GM18507 (cell line): Measurements from ENCODE around the gene CMTM7.

ENCODE experiments used
- DNase-seq: peaks from one replicate; pipeline ENCODE4 v3.0.0; 2011; ENCODE audit warnings: low read depth; ENCODE audit not compliant: insufficient read length; ENCODE audit errors: extremely low spot score
- FAIRE-seq: peaks from 2 replicates; lab custom pipeline; 2011; peaks lifted over from hg19 to GRCh38; lab: Jason Lieb, UNC

Gene CMTM7

DNA sequence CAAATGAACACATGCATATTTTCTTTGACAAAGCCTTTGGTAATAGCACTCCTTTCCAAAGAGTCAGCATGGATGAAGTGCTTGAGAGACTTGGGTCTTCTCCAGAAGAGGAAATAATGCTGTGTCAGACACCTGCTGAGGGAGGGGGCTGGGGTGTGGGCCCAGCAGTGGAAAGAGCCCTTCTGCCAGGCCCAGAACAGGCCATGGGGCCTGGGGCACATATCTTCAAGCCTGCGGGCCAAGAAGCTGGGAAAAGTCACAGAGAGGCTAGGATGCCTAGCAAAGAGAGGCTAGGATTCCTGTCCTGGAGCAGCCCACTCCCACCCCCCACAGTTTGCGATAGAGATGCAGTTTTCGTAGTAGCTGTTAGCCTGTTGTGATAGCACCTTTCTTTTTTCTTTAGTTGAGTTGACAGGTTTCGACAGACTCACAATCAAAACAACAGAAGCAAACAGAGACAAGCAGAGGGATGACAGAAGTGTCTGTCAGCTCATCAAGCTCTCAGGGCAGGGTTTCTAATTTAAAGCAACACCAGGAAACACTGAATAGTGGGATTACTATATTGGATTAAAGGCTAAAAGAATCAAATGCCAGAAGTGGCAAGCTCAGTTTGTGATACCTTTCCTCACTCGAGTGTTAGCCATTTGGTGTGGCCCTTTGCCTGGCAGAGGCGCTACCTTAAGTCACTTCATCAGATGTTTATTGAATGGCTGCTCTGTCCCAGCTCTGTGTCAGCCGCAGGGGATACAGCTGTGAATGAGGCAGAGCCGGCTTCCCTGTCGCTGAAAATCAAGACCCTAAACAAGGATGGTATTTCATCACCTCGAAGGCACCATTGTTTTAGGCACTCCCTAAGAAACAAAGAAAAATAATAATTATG, 19.0 kb downstream of the CMTM7 start:
- no peak for FAIRE-seq
- DNase-seq: no peak

DNA sequence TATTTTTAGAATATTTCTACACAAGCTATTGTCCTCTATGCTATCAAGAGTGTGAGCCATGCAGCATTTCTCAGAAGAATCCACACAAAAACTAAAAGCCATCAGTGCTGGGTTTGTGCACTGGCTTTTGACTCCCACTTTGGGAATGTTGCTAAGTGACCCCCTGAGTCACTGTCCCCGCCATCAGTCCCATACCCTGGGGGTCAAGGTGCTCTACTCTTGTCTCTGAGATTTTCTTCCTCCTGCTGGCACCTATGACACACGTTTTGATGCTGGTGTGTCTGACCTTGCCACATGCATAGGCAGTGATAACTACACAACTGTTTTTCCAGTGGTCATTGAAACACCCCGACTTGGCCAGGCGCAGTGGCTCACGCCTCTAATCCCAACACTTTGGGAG, 19.8 kb downstream of the CMTM7 start:
- no peak for DNase-seq
- FAIRE-seq: no peak

DNA sequence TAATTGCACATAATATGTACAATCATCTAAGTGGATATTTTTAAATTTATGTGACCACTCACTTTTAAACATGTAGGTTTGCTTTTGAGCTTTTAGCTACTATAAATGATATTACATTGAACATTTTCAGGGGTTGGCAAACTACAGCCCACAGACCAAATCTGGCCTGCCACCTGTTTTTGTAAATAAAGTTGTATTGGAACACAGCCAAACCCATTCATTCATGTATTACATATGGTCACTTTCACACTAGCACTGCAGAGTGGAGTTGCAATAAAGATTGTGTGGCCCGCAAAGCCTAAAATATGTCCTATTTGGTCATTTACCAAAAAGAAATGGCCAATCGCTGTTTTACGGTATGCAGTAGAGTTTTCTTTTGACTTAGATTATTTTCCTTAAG, 21.2 kb downstream of the CMTM7 start:
- DNase-seq (no peak), FAIRE-seq (no peak)

DNA sequence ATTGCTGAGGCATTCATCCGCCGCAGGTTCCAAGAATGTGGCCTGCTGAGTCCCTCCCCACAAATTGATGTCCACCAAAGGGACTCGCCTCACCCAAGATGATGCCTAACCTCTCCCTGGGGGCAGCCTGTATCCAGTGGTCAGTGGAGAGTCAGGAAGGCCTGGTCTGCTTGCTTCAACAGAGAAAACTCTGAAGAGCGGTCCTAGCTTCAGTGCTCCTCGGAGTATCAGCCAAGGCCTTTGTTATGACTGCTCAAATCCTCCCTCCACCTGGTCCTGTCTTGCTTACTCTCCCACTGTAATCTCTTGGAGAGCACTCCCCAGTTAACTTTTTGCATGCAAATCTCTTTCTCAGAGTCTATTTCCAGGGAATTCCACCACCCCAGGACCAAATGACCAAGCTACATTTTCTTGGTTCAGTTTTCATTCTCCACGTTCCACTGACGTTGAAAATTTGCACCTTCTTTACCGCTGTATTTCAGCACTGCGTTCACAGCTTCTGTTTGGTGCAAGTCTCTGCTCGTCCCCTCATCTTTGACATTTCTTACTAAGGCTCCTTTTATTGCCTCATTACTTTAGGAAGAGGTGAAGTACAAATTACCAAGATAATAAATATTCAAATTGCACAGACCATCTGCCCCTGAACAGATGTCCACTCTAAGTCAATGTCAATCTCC, 22.3 kb downstream of the CMTM7 start:
- FAIRE-seq: no peak
- no peak for DNase-seq

DNA sequence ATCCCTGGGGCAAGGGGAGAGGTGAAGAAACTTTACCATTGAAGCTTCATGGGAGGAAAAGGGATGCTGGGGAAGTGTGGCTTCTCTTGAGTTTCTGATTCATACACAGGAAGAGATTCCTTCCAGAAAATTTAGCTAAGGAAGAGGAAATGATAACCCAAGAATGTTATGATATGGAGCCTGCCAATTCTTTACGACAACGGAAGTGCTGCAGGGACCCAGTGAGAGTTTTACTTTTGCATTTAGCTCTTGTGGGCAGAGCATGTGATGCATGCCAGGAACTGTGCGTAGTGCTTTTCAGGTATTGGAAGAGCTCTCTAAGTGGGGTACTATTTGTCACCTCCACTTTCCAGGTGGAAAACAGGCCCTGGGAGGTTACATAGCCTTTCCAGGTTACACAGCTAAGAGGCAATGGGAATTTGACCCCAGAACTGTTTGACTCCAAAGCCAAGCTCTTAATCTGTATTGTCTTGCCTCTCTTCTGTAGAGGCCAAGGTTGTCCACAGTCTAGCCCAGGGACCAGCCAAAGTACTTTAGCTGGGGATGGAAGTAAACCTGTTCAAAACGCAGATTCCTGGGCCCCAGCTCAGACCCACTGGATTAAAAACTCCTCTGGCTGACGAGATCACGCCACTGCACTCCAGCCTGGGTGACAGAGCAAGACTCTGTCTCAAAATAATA, 23.0 kb downstream of the CMTM7 start:
- FAIRE-seq: peak; percentile 63
- DNase-seq: no peak

DNA sequence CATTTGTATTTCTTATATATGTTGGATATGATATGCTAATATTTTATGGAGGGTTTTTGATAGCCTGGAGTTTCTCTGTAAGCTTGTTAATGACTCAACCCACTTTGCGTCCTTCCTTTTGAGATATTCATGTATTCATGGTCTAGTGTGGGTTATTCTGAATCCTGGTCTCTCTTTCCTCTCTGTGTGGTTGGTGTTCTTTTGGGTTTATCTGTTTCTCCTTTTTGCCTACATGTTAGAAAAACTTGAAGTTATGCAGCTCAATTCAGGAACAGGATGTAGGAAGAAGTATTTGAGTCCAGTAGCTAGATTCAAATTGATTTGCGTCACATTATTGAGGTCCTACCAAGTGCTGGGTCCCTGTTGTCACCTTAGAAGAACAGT, 28.1 kb downstream of the CMTM7 start:
- no peak for DNase-seq
- peak; percentile 26 for FAIRE-seq

DNA sequence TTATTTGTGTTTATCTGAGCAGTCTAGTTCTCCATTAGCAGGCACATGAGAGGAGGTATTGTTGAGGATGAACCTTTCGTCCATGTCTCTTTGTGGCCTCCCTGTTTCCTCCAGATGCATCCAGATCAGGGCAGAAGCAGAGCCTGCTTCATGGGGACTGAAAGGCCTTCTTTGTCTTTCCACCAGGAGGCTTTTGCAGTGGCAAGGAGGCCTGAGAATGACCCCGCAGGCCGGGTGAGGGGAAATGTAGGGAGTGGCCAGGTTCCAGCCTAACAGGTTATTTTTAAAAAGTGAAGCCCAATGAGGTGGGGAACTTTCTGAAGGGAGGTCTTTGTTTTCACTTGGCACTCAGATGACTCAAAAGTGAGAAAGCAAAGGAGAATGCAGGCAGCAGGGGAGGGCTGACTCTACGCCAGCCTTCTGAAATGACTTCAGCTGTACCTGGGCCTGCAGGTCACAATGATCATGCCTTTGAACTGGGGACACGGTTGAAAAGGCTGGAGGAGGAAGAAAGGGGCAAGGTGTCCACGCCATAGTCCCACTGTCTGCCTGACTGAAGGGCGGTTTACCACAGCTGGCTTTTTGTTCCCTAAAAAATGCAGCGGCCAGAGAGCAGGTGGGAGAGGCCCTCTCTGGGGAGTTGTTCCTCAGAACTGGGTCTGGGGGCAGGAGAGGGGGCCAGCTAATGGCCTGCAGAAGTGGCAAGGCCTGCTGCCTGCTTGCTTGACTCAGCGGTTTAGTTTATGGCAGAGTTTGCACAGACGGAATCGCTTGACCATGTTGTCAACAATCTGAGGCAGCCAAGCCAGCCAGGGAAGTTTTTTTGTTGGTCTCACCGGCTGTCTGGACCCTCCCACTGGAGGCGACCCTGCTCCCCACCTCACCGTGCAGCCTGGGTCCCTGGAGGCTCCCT, 28.7 kb downstream of the CMTM7 start:
- DNase-seq (no peak), FAIRE-seq (peak; percentile 65)

DNA sequence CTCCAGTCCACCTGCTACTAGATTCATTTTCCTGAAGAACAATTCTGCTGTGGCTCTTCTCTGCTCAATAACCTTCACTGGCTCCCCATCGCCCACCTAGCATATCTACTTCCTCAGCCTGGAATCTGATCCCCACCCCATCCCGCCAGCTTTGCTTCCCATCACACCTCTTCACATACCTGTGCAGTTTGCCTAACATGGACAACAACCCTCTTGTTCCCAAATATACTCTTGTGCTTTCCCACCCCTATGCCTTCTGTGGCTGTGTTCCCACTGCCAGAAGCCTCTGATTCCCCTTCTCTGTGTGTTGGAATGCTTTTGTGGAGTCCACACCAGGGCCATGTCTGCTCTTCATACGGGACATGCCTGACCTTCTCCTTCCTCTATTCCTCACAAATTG, 29.5 kb downstream of the CMTM7 start:
- FAIRE-seq (no peak), DNase-seq (no peak)

DNA sequence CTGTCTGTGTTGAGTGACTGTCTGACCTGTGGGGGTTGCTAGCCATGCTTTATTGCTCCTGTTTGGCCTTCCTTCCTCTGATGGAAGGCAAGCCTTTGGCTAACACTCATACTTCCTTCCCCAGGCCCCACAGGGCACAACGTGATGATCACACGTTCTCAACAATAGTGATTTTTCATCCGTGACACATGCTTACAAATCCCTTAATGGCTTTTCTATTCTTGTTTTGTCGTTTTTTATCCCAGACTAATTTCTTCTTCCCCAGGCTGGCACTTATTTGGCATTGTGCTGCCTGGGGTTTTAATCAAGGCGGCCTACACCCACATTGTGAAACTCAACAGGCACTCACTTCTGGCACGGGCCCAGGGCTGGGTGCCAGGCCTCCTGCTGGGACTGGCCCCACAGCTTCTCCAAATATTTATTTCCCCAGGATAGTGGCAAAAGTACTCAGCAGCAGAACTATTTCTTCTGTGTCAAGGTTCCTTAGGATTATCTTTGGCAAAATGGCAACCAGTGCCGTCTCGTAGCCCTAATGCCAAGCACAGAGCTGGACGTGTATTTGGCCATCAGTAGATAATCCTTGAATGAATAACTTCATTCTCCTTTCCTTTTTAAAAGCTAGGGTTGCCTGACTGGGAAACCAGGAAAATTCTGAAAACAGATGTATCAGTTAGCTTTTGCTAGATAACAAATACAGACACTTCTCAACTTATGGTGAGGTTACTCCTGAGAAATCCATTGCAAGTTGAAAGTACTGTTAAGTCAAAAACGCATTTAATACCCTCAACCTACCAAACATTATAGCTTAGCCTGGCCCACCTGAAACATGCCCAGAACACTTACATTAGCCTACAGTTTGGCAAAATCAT, 30.6 kb downstream of the CMTM7 start:
- DNase-seq (no peak), FAIRE-seq (no peak)

DNA sequence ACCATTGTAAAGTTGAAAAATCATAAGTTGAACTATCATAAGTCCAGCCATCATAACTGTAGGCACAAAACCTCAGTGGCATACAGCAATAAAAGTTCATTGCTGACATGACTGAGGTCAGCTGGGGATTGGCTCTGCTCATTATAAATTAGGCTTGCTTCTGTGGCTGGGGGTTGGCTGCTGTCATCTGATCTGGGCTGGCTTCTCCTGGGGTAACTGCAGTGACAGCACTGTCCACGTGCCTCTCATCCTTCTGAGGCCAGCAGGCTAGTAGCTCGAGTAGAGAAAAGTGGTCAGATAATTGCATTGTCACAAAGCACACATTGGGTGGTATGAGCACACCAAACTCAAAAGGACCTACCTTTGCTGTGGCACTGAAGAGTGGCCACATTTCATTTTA, 31.3 kb downstream of the CMTM7 start:
- DNase-seq (no peak), FAIRE-seq (no peak)

DNA sequence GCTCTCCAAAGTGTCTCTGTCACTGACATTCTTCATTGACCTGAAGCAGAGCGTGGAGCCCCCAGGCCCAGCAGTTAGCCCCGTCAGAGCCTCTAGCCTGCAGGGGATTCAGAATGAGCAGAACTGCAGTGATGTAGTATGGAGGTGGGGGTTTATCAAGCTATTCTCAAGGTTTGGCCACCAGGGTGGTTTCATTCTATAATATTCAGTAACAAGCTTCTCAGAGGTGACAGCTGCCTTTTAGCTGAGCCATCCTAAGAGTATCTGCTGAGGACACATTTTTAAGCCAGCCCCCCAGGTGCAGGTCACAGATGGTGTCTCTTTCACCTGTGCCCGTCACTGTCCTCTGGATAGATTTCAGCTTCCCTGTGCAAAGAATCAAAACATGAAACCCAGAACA, 31.9 kb downstream of the CMTM7 start:
- no peak for DNase-seq
- FAIRE-seq: no peak

DNA sequence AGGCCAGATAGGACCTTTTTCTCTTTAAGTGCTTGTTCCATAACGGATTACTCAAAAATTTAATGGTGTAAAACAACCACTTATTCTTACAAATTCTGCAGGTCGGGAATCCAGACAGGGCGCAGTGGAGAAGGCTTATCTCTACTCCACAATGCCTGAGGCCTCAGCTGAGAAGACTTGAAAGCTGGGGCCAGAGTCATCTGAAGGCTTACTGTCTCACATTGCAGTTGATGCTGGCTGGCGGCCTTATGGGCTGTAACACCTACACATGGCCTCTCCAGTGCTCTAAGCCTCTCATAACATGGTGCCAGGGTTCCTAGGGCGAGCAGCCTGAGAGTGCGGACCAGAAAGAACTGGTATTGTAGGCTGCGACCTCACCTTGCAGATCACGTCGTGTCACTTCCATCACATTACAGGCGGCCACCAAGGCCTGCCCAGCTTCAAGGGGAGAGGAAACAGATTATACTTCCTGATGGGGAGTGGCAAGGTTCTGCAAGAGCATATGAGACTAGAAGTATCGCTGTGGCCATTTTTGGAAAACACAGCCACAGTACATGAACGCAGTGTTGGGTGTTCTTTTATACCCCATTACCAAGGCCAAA, 32.4 kb downstream of the CMTM7 start:
- FAIRE-seq (no peak), DNase-seq (no peak)

DNA sequence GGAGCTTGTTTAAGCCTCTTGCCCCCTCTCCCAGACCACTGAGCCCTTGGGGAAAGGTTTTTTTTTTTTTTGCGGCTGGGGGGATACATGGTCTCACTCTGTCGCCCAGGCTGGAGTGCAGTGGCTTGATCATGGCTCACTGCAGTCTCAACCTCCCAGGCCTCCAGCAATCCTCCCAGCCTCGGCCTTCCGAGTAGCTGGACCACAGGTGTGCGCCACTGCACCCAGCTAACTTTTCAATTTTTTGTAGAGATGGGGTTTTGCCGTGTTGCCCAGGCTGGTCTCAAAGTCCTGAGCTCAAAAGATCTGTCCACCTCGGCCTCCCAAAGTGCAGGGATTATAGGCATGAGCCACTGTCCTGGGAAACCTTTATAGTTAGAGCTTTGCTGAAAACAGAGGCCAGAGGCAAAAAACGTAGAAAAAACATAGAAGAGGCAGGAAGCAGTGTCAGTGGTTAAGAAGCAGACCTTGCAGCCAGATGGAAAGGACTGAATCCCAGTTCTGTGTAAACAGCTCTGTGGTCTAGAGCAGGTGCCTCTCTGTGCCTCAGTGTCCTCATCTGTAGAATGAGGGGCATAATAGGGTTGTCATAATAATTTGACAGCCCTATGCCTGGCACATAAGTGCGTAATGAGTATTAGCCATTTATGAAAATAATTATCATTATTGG, 33.1 kb downstream of the CMTM7 start:
- FAIRE-seq: no peak

DNA sequence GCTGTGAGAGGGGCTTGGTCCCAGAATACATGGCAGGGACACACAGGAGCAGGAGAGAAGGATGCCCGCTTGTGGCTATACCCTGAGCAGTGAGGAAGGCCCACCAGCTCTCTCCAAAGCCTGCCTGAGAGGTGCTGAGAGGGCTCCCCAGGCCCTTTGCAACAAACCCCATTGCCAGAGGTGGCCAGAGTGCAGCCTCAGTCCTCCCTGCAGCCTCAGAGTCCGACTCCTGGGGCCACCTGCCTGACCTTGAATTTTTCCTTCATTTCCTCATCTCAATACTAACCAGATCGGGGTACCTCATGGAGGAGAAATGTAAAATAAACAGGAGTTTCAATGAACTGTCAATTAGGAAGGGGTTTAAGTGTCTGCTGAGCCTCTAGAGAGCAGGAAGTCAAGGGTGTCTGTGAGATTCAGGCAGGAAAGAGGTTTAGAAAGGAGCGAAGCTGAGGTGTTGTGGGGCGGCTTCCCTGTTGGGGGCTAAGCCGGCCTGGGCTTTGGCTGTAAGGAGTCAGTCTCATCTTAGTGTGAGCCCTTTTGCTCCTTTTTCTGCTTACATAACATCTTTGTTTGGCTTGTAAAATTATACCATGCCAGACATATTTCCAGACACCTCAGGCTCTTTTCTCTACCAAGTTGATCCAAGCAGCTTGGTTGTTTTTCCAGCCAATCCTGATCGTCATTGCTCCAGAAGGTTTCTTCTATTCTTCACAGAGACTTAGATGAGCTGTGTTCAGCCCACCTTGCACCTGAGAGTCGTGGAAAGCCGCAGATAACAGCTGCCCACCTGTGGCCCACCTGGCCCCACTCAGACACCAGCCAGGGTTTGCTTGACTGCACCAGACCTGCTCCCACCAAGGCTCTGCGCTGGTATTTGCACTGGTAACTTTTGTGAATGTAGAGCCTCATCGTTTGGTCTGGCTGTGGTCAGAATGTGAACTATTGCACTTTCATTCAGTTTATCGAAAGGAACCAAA, 36.7 kb downstream of the CMTM7 start:
- DNase-seq (peak; percentile 37), FAIRE-seq (peak; percentile 75)

More for the DNA sequence above, 33.1 kb downstream of the CMTM7 start:
- DNase-seq: no peak

DNA sequence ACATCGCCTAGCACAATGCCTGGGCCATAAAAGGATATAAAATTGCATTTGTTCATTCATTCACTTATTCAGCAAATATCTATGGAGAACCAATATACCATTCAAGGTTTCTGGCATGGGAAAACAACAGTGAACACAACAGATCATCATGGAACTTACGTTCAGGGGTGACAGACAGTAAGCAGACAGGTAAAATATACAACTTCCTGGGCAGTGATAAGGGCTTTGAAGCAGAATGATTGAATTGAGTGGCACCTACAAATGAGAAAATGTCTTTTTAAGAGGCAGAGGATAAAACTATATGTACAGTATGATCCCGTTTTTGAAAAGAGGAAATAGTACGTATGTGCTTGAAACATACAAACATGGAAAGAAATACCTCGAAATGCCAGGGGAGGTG, 39.2 kb downstream of the CMTM7 start:
- no peak for DNase-seq
- FAIRE-seq: no peak

DNA sequence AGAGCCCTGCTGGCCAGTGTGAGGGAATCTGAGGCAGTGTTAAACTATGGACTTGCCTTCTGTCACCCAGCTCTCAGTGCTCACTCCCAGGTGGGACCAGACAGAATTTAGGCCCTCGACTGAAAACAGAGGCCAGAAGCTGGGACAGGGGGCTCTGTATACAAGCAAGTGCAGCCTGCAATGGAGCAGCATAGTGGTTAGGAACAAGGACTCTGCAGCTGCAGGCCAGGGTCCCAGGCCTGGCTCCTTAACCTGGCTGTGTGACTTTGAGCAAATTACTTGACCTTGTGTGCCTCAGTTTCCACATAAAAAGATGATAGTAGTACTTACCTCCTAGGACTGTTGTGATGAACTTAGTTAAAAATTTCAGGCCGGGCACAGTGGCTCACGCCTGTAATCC, 39.8 kb downstream of the CMTM7 start:
- no peak for FAIRE-seq

More for the DNA sequence above, 39.8 kb downstream of the CMTM7 start:
- no peak for DNase-seq
